Right atrium auricular region (tissue), 2 donors: ENCODE measurements around the gene CELF6. TPM values are rescaled to one million over a fixed set of nuclear protein-coding genes. Genes with fewer than 3 reads are reported as not detected.
A peak's percentile ranks its signal among the peaks of the same experiment; 100 is the strongest.
"Not testable (repeated sequence)": the region's sequence is repeated elsewhere in the genome, so short reads cannot be mapped to it uniquely, and the experiment has no call there.

ENCODE experiments used
- DNase-seq: peaks from one replicate; pipeline ENCODE4 v3.0.0-alpha.2; 2019; ENCODE audit warnings: low spot score
- H3K27ac ChIP-seq, 2 donors: fragments of 200-600 bp; sonication (generic); 1 replicate in 1 of 2; 2 replicates in 1 of 2; pipeline ENCODE4 v1.5.1; 2016 to 2019
- H3K27me3 ChIP-seq, 2 donors: fragments of 200-600 bp; sonication (generic); one replicate each; pipeline versions ENCODE4 v1.5.1 to v1.6.0; 2017 to 2019
- H3K36me3 ChIP-seq: fragments of 200-600 bp; sonication (generic); one replicate; pipeline ENCODE4 v1.5.1; 2016
- H3K4me1 ChIP-seq, 2 donors: fragments of 200-600 bp; sonication (generic); one replicate each; pipeline versions ENCODE4 v1.5.1 to v1.6.0; 2017 to 2019
- H3K4me3 ChIP-seq, 2 donors: fragments of 200-600 bp; sonication (generic); 1 replicate in 1 of 2; 2 replicates in 1 of 2; pipeline ENCODE4 v1.5.1; 2017 to 2019; ENCODE audit warnings: mild to moderate bottlenecking in 1 of 2, moderate library complexity in 1 of 2
- H3K9me3 ChIP-seq, 2 donors: fragments of 200-600 bp; sonication (generic); one replicate each; pipeline ENCODE4 v1.5.1; 2019
- CTCF ChIP-seq, 2 donors: fragments of 200-600 bp; sonication (generic); IDR thresholded peaks; one replicate each; pipeline ENCODE4 v1.5.1; 2019; ENCODE audit warnings: antibody characterized with exemption in 2 of 2
- total RNA-seq, 2 donors: library from RNA; depleted of rRNA; stranded (reverse); fragments of >200 nt; gene quantifications; one replicate each; pipeline ENCODE4 v1.1.0, GENCODE V29; 2016

The CELF6 gene
- total RNA-seq, 2 donors from 2014 or later = 0.28 to 0.74 TPM

GRCh38 chr15:72280751-72281150 is 39.2 kb downstream of the CELF6 start:
- H3K9me3 ChIP-seq = no peaks in the 10 kb centered on the region
- DNase-seq = no peak

GRCh38 chr15:72278737-72279136 is 41.2 kb downstream of the CELF6 start:
- Histone ChIP-seq H3K36me3 (no peaks in the 10 kb centered on the region), H3K9me3 (no peaks in the 10 kb centered on the region), H3K4me3 (no peak overlapping the region), H3K4me1 (no peaks in the 10 kb centered on the region), H3K27me3 (no peaks in the 10 kb centered on the region), H3K27ac (no peak overlapping the region)
- TF ChIP-seq CTCF (IDR thresholded peaks at IDR 0.05) = no peak
- no peak for DNase-seq

More at GRCh38 chr15:72280751-72281150, 39.2 kb downstream of the CELF6 start:
- TF ChIP-seq CTCF (IDR thresholded peaks at IDR 0.05) = no peak
- Histone ChIP-seq H3K4me1 (no peaks in the 10 kb centered on the region), H3K4me3 (no peak overlapping the region), H3K27me3 (no peaks in the 10 kb centered on the region), H3K27ac (no peak overlapping the region), H3K36me3 (no peaks in the 10 kb centered on the region)

GRCh38 chr15:72276326-72276700 is 43.6 kb downstream of the CELF6 start:
- no peaks in the 10 kb centered on the region for H3K27me3 ChIP-seq

GRCh38 chr15:72275635-72276325 is 44.2 kb downstream of the CELF6 start:
- DNase-seq, H3K9me3 ChIP-seq, H3K27me3 ChIP-seq, H3K36me3 ChIP-seq, H3K27ac ChIP-seq, H3K4me3 ChIP-seq: not testable (repeated sequence)
- peaks cover 2 to 19% of the 10 kb centered on the region in 2 donors for H3K4me1 ChIP-seq

More at GRCh38 chr15:72276326-72276700, 43.6 kb downstream of the CELF6 start:
- Histone ChIP-seq H3K36me3 (no peaks in the 10 kb centered on the region), H3K4me1 (peaks cover 0 to 14% of the 10 kb centered on the region in 2 donors), H3K9me3 (no peaks in the 10 kb centered on the region), H3K4me3 (no peak overlapping the region), H3K27ac (no peak overlapping the region)
- TF ChIP-seq CTCF (IDR thresholded peaks at IDR 0.05) = no peak
- no peak for DNase-seq

- Histone ChIP-seq H3K27ac (peak overlapping the region; percentile 79 to 92), H3K9me3 (no peaks in the 10 kb centered on the region), H3K36me3 (peaks cover 5% of the 10 kb centered on the region), H3K4me1 (peaks cover 2 to 24% of the 10 kb centered on the region in 2 donors), H3K27me3 (no peaks in the 10 kb centered on the region), H3K4me3 (peak overlapping the region; percentile 18 to 90)
- peak in 1 of 2 donors; percentile 15 for TF ChIP-seq CTCF (IDR thresholded peaks at IDR 0.05)
- DNase-seq = no peak
Measured at GRCh38 chr15:72272997-72273352, 47.0 kb downstream of the CELF6 start.

- peak; percentile 98 for DNase-seq
- H3K36me3 ChIP-seq = peaks cover 10% of the 10 kb centered on the region
- peaks cover 2 to 24% of the 10 kb centered on the region in 2 donors for H3K4me1 ChIP-seq
- no peaks in the 10 kb centered on the region for H3K27me3 ChIP-seq
- H3K9me3 ChIP-seq = no peaks in the 10 kb centered on the region
- H3K27ac ChIP-seq = peak within 1 kb of the TSS; percentile 92
- peak; percentile 47 to 78 for TF ChIP-seq CTCF (IDR thresholded peaks at IDR 0.05)
- peak within 1 kb of the TSS; percentile 90 to 96 for H3K4me3 ChIP-seq
Measured at GRCh38 chr15:72272213-72272996, 47.6 kb downstream of the CELF6 start, which contains the start of gene PARP6. PARP6 (minus strand) TSS chr15:72272554; CDS start chr15:72267477, 5,077 bp downstream.
